ENCODE data around the gene TENM4.

GRCh38 chr11:78791964-78792363, 648.9 kb downstream of the TENM4 start:
- TF ChIP-seq CTCF (IDR thresholded peaks at IDR 0.05 in 4 of 5, conservative IDR thresholded peaks at IDR 0.05 in 1 of 5) (no peak), POLR2A (IDR thresholded peaks at IDR 0.05) (no peak)

Data from gastrocnemius medialis (tissue), 4 donors.